Neural crest cell (in vitro differentiated cells): ENCODE results near the gene B3GLCT. TPM values are rescaled to one million over a fixed set of nuclear protein-coding genes. Genes with fewer than 3 reads are reported as not detected.

Source experiments
- DNase-seq: peaks from one replicate; pipeline ENCODE4 v3.0.0; 2021; ENCODE audit warnings: low read depth, mixed read lengths, low spot score
- H3K27ac Mint-ChIP-seq: one replicate; pipeline ENCODE4 v1.8.0; 2021; ENCODE audit warnings: mild to moderate bottlenecking, mixed read lengths; ENCODE audit not compliant: unreplicated experiment
- H3K27me3 Mint-ChIP-seq: 2 replicates; pipeline ENCODE4 v1.8.0; 2021; ENCODE audit warnings: low read depth, mild to moderate bottlenecking, mixed read lengths
- H3K36me3 Mint-ChIP-seq: 2 replicates; pipeline ENCODE4 v1.8.0; 2021; ENCODE audit warnings: low read depth, mild to moderate bottlenecking, mixed read lengths
- H3K4me1 Mint-ChIP-seq: 2 replicates; pipeline ENCODE4 v1.8.0; 2021; ENCODE audit warnings: mixed read lengths
- H3K4me3 Mint-ChIP-seq: one replicate; pipeline ENCODE4 v1.8.0; 2021; ENCODE audit warnings: mild to moderate bottlenecking, mixed read lengths
- H3K9me3 Mint-ChIP-seq: 2 replicates; pipeline ENCODE4 v1.8.0; 2021; ENCODE audit warnings: mixed read lengths
- total RNA-seq: library from RNA; stranded (reverse); gene quantifications from 2 replicates; pipeline ENCODE4 v1.2.1, GENCODE V29; 2021
- TF ChIP-seq, protein P1 (sequence below): fragments of 200-600 bp; sonication (generic); conservative IDR thresholded peaks from 2 replicates; pipeline ENCODE4 v1.5.0; 2021; ENCODE audit warnings: antibody characterized with exemption, mild to moderate bottlenecking

The B3GLCT gene
- total RNA-seq, 1 donor from 2014 or later: 16.8 TPM

DNA sequence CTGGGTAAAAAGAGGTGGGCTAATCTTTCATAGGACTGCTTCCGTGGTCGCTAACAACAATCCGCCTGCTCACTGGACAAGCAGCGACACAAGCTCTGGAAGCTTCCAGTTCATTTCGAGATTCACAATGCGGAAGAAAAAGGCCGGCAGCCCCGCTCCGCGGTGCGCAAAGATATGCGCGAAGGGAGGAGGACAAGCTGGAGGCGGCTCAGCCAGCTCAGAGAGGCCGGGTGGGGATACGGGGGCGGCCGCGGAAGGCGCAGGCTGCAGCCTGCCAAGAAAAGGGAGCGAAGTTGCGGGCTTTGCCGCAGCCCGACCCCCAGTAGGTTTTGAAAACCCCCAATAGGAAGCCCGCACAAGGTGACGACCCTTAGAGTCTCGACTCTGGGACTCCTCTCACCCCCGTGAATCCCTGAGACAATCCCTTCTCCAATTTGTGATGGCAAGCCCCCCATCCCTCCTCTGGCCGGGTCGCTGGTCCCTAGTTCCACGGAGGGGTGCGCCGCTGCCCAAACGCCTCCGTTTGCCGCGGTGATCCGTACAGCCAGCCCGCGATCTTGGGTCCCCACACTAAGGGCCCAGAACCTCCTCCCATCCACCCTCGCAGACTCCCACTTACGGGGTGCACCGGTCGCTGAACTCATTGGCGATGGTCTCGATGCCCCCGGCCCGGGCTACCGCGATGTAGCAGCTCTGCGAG is 38.8 kb upstream of the B3GLCT start:
- no peaks in the 10 kb centered on the region for H3K9me3 Mint-ChIP-seq
- H3K4me3 Mint-ChIP-seq: peak overlapping the region; percentile 96
- H3K27ac Mint-ChIP-seq: peak overlapping the region; percentile 99
- TF ChIP-seq, protein P1, sequence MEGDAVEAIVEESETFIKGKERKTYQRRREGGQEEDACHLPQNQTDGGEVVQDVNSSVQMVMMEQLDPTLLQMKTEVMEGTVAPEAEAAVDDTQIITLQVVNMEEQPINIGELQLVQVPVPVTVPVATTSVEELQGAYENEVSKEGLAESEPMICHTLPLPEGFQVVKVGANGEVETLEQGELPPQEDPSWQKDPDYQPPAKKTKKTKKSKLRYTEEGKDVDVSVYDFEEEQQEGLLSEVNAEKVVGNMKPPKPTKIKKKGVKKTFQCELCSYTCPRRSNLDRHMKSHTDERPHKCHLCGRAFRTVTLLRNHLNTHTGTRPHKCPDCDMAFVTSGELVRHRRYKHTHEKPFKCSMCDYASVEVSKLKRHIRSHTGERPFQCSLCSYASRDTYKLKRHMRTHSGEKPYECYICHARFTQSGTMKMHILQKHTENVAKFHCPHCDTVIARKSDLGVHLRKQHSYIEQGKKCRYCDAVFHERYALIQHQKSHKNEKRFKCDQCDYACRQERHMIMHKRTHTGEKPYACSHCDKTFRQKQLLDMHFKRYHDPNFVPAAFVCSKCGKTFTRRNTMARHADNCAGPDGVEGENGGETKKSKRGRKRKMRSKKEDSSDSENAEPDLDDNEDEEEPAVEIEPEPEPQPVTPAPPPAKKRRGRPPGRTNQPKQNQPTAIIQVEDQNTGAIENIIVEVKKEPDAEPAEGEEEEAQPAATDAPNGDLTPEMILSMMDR: no peak
- no peaks in the 10 kb centered on the region for H3K27me3 Mint-ChIP-seq
- DNase-seq: peak; percentile 42
- no peaks in the 10 kb centered on the region for H3K36me3 Mint-ChIP-seq
- peaks cover 35% of the 10 kb centered on the region for H3K4me1 Mint-ChIP-seq

DNA sequence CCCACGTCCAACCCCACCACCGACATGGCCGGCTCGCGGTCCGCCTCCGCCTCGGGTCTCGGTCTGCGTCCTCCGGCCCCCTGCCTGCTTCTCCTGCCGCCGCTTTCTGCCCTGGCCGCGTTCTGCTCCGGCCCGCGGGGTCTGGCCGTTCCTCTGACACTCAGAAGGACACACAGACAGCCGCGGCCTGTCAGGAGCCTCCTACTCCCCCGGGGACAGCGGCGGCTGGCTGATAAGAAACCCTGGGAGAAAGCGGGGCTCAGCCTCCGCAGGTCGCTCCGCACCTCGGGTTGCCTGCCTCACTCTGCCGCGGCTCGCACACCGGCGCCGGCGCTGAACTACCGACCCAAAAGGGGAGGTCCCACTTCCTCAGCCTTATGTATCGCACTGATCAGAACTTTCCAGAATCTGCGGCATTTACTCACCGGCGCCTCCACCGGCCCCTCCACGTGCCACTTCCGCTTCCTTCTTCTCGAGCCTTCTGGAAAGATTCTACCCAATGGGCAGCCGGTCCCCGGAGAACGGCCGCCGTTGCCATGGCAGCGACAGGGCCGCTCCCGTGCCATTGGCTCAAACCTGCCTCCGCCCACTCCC is 38.1 kb upstream of the B3GLCT start, which contains the start of gene HSPH1:
HSPH1 (minus strand) TSS at position 348 of the 594 bp plus-strand sequence; CDS start at position 26, 322 bp downstream.
- TF ChIP-seq, protein P1: peak; percentile 41
- H3K9me3 Mint-ChIP-seq: no peaks in the 10 kb centered on the region
- peak within 1 kb of the TSS; percentile 99 for H3K27ac Mint-ChIP-seq
- H3K36me3 Mint-ChIP-seq: no peaks in the 10 kb centered on the region
- peak; percentile 89 for DNase-seq
- no peaks in the 10 kb centered on the region for H3K27me3 Mint-ChIP-seq
- H3K4me1 Mint-ChIP-seq: peaks cover 35% of the 10 kb centered on the region
- peak within 1 kb of the TSS; percentile 96 for H3K4me3 Mint-ChIP-seq

- peak overlapping the region; percentile 96 for H3K4me3 Mint-ChIP-seq
- no peaks in the 10 kb centered on the region for H3K9me3 Mint-ChIP-seq
- H3K27ac Mint-ChIP-seq: peak overlapping the region; percentile 99
- peak; percentile 90 for DNase-seq
- H3K27me3 Mint-ChIP-seq: no peaks in the 10 kb centered on the region
- TF ChIP-seq, protein P1: no peak
- no peaks in the 10 kb centered on the region for H3K36me3 Mint-ChIP-seq
- peaks cover 35% of the 10 kb centered on the region for H3K4me1 Mint-ChIP-seq
These were observed 37.4 kb upstream of the B3GLCT start for GRCh38 chr13:31162151-31163008.

DNA sequence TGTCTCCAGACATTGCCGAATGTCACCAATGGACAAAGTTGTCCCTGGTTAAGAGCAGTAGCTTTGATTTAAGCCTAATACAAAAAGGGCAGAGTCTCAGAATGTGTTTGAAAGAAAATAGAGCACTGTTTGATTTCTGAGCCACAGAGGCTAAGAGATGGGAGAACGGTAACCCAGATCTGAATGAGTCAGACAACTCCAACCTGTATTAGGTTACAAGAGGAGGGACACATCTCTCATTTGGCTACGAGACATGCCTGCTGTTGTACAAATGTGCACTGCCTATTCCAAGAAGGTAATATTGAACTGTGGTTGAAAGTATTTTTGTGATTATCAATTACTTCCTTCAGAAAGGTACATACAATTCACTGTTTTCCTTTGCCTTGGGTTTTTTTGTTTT is 33.2 kb upstream of the B3GLCT start:
- TF ChIP-seq, protein P1: no peak
- no peak for DNase-seq
- Mint-ChIP-seq H3K36me3 (no peaks in the 10 kb centered on the region), H3K27ac (no peak overlapping the region), H3K27me3 (no peaks in the 10 kb centered on the region), H3K4me3 (no peak overlapping the region), H3K9me3 (no peaks in the 10 kb centered on the region), H3K4me1 (peaks cover 25% of the 10 kb centered on the region)

DNA sequence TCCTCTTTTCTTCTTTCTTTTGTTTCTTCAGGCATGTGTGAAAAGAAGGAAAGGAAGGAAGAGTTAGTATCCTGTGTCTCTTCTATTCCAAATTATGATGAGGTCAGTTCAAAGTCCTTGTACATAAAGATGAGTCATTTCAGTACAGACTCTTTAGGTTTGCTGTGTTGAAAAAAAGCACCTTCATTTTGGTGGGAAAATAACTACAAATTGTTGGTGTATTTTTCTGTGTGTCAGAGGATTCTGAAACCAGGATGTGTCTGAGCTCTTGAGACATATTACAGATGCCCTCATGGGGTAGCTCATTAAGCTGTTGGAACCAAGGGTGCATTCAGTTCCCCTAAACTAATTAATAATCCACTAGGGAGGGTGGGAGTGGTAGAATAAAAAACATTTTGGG is 32.3 kb upstream of the B3GLCT start:
- no peaks in the 10 kb centered on the region for H3K27me3 Mint-ChIP-seq
- TF ChIP-seq, protein P1: no peak
- no peaks in the 10 kb centered on the region for H3K36me3 Mint-ChIP-seq
- H3K27ac Mint-ChIP-seq: no peak overlapping the region
- peaks cover 22% of the 10 kb centered on the region for H3K4me1 Mint-ChIP-seq
- no peak for DNase-seq
- H3K4me3 Mint-ChIP-seq: no peak overlapping the region
- H3K9me3 Mint-ChIP-seq: no peaks in the 10 kb centered on the region
